Measurements from ENCODE around the gene FBXL14.
A peak's percentile ranks its signal among the peaks of the same experiment; 100 is the strongest.
"Not testable (repeated sequence)": the region's sequence is repeated elsewhere in the genome, so short reads cannot be mapped to it uniquely, and the experiment has no call there.

The FBXL14 gene

GRCh38 chr12:1566449-1567135 is 27.8 kb downstream of the FBXL14 start:
- DNase-seq = no peak

GRCh38 chr12:1565172-1565571 is 29.2 kb downstream of the FBXL14 start:
- DNase-seq = no peak

- no peak for DNase-seq
Measured at GRCh38 chr12:1564067-1564466, 30.3 kb downstream of the FBXL14 start.

GRCh38 chr12:1562813-1563407 is 31.5 kb downstream of the FBXL14 start:
- DNase-seq = no peak

GRCh38 chr12:1560704-1561103 is 33.7 kb downstream of the FBXL14 start:
- no peak for DNase-seq

- DNase-seq = peak; percentile 93
Measured at GRCh38 chr12:1559676-1560091, 34.7 kb downstream of the FBXL14 start.

- not testable (repeated sequence) for DNase-seq
Measured at GRCh38 chr12:1558108-1558507, 36.3 kb downstream of the FBXL14 start.

- peak; percentile 28 for DNase-seq
Measured at GRCh38 chr12:1553987-1554982, 40.1 kb downstream of the FBXL14 start.

GRCh38 chr12:1553536-1553935 is 40.8 kb downstream of the FBXL14 start:
- no peak for DNase-seq

GRCh38 chr12:1552911-1553491 is 41.4 kb downstream of the FBXL14 start:
- no peak for DNase-seq

GRCh38 chr12:1552171-1552570 is 42.2 kb downstream of the FBXL14 start:
- DNase-seq = no peak

- DNase-seq = no peak
Measured at GRCh38 chr12:1551496-1551895, 42.9 kb downstream of the FBXL14 start.

- DNase-seq = no peak
Measured at GRCh38 chr12:1546931-1547640, 47.3 kb downstream of the FBXL14 start.

GRCh38 chr12:1544996-1545700 is 49.2 kb downstream of the FBXL14 start:
- no peak for DNase-seq

- DNase-seq = no peak
Measured at GRCh38 chr12:1542599-1542998, 51.8 kb downstream of the FBXL14 start.

GRCh38 chr12:1540690-1541089 is 53.7 kb downstream of the FBXL14 start:
- DNase-seq = no peak

- no peak for DNase-seq
Measured at GRCh38 chr12:1539135-1539534, 55.2 kb downstream of the FBXL14 start.

GRCh38 chr12:1536817-1537216 is 57.6 kb downstream of the FBXL14 start:
- no peak for DNase-seq

GRCh38 chr12:1534748-1535147 is 59.6 kb downstream of the FBXL14 start:
- DNase-seq = no peak

- no peak for DNase-seq
Measured at GRCh38 chr12:1533602-1534304, 60.6 kb downstream of the FBXL14 start.

- no peak for DNase-seq
Measured at GRCh38 chr12:1533205-1533601, 61.2 kb downstream of the FBXL14 start.

All from NCI-H774 (cell line).